GM10847 (cell line): Measurements from ENCODE around the gene RAB38.

ENCODE experiments used
- POLR2A ChIP-seq: IDR thresholded peaks from 2 replicates; pipeline ENCODE4 v1.6.1; 2011; ENCODE audit not compliant: insufficient read length; ENCODE audit errors: extremely low read depth

The RAB38 gene

DNA sequence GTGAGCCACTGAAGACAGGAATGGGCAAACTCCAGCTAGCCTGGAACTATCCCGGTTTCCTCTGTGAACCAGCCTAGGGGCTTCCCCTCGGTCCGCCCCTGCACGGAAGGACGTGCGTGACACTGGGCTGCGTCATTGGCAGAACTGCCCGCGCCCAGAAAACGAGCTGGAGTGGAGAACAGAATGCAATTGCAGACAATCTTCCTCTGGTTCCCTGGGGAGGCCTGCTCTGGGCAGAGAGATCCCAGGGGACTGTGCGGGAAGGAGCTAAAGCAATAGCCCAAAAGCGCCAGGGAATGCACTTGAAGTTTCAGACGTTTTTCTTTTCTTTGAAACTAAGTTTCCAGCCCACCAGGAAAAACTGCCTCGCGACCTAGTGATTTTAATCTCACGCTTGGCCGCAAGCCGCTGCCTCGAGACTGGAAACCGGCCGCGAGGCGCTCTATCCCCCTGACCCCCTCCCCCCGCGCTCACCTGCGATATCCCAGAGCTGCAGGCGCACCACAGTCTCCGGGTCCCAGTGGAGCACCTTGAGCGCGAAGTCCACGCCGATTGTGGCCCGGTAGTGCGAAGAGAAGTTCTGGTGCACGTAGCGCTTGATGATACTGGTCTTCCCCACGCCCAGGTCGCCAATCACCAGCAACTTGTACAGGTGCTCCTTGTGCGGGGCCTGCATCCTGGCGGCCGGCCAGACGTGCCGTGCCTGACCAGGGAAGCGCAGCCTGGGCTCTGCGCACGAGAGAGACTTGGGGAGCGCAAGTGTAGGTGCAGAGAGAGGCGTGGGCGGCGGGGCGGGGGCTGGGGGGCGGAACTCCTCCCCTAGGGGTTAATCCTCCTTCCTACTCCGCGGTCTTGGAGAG, at the start of gene RAB38:
Gene RAB38, minus strand, starts transcription at position 735 of the 860 bp plus-strand sequence. Its CDS starts 59 bp downstream, at position 676.
- no peak for TF ChIP-seq POLR2A

DNA sequence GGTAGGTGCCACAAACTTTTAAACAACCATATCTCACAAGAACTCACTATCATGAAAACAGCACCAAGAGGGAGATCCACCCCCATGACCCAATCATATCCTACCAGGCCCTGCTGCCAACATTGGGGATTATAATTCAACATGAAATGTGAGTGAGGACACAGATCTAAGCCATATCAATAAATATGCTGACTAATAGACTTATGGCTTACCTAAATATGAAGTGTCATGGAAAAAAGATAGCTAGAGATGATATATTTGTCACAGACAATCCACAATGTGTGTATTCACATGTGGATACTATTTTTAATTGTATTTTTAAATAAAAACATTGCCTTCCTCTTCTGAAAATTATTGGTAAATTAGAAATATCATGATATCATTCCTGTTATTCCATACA, 38.2 kb upstream of the RAB38 start:
- no peak for TF ChIP-seq POLR2A

DNA sequence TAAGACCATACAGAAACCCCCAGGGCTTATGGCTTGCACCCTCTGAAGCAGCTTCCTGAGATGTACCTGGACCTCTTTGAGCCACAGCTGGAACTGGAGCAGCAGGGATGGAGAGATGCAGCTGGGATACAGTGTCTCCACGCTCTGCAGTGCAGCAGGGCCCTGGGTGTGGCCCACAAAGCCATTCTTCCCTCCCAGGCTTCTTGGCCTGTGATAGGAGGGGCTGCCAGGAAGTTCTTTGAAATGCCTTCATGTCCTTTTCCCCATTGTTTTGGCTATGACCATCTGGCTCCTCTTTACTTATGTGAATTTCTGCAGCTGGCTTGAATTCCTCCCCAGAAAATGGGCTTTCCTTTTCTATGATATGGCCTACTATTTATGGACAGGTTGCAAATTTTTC, 37.1 kb upstream of the RAB38 start:
- TF ChIP-seq POLR2A, result no peak

DNA sequence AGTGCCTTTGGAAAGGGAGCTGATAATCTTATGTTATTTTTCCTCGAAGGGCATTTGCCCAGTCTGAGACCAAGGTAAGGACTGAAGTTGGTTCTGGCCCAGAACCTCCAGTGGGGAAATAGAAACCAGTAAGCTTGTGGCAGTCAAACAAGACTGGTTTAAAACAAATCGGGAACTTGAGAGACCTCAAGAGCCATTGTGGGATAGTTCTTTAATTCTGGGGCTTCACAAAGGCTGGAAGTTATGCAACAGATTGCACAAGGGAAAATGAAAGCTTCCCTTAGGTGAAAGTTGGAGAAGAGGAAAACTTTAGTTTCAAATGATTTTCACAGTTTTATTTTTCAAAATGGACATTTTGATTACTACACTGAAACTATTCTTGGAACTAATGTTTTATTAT, 33.5 kb upstream of the RAB38 start:
- no peak for TF ChIP-seq POLR2A

DNA sequence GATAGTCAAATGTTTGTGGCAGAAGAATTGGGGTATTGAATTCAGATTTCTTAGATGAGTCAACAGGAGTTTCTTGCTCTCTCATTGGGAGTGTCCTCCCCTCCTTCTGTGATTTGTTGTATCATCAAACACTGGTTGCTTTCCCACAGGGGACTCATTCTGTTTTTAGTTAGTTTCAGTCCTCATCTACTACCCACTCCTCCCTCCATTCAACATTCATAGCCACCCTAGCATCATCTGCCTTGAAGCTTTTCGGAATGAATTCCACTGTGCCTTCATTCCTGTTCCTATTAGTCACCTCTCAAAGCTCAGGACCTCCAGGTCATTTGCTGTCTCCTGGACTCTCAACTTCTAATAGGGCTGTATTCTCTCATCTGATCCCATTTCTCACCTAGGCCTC, 31.5 kb upstream of the RAB38 start:
- no peak for TF ChIP-seq POLR2A

DNA sequence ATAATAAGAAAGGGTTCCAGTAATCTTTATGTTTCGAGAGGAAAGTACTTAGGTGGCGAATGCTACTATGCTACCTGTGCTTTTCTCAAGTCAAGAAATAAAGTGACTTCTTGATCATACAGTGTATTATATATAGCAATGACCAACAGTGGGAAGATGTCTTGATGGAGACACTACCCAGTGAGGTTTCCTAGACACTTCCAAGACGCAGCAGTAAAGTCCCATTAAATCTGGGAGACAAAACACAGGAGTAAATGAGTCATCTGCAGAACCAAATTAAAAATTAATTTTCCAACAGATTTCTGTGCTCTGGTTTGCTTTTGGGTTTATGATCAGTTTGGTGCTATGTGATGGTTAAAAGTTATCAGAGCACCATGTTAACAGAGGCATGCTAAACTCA, 29.1 kb upstream of the RAB38 start:
- no peak for TF ChIP-seq POLR2A

DNA sequence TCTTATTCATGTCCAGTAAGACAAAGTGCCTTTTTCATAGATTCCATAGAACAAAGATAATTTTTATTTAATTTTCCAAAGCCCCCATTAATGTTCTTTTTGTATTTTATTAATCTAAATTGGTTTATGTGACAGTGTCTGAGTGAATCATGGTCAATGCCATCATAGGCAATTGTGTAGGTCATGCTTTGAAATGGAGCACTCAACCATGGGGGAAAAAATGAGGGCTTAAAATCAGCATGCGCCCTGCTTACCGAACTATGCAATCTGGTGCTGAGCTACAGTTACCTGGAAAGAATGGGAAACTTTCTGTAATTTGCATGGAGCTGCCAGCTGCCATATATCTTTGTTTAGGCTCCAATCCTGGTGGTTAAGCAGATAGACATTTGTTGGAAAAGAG, 28.4 kb upstream of the RAB38 start:
- no peak for TF ChIP-seq POLR2A

DNA sequence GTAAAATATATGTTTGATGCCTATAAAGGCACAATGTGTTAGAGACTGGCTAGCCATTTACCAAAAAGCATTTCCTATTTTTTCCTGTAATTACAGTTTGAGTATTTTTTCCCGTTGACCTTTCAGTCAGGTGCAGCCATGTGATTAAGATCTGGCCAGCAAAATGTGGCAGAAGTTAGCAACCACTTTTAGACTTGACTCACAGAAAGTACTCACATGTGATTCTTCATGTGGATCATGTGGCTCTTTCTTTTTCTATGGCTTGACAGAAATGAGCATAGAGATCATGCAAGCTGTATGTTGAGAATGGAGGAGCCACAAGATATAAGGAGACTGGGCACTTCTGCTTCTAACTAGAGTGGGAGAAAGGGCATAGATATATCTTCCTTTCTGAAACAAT, 27.3 kb upstream of the RAB38 start:
- TF ChIP-seq POLR2A, result no peak

DNA sequence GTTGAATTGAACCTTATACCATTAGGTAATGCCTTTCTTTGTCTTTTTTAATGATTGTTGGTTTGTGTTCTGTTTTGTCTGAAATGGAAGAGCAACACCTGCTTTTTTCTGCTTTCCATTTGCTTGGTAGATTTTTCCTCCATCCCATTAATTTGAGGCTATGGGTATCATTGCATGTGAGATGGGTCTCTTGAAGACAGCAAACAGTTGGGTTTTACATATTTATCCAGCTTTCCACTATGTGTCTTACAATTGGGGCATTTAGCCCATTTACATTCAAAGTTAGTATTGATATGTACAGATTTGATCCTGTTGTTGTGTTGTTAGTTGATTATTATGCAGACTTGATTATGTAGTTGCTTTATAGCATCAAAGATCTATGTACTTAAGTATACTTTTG, 21.1 kb upstream of the RAB38 start:
- no peak for TF ChIP-seq POLR2A

DNA sequence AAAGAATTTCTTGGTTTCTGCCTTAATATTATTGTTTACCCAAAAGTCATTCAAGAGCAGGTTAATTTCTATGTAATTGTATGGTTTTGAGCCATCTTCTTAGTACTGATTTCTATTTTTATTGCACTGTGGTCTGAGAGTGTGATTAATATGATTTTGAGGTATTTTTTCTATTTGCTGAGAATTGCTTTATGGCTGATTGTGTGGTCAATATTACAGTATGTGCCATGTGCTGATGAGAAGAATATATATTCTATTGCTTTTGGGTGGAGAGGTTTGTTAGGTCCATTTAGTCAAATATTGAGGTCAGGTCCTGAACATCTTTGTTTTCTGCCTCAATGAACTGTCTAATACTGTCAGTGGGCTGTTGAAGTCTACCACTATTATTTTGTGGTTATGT, 20.7 kb upstream of the RAB38 start:
- no peak for TF ChIP-seq POLR2A

DNA sequence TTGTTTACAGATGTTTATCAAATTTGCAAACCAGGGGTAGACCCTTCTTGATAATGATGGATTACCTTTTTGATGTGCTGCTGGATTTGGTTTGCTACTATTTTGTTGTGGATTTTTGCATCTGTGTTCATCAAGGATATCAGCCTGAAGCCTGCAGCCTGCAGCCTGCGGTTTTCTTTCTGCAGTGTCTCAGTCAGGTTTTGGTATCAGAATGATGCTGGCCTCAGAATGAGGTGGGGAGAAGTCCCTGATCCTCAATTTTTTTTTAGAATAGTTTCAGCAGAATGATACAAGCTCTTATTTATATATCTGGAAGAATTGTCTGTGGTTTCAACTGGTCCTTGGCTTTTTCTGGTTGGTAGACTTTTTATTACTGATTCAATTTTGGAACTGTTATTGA, 19.7 kb upstream of the RAB38 start:
- no peak for TF ChIP-seq POLR2A

DNA sequence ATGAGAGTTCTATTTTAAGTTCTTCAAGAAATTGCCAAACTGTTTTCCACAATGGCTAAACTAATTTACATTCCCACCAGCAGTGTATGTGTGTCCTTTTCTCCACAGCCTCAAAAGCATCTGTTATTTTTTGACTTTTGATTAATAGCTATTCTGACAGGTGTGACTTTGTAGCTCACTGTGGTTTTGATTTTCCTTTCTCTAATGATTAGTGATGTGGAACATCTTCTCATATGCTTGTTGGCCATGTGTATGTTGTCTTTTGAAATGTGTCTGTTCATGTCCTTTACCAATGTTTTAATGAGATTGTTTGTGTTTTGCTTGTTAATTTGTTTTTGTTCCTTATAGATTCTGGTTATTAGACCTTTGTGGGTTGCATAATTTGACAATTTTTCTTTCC, 18.0 kb upstream of the RAB38 start:
- TF ChIP-seq POLR2A, result no peak

DNA sequence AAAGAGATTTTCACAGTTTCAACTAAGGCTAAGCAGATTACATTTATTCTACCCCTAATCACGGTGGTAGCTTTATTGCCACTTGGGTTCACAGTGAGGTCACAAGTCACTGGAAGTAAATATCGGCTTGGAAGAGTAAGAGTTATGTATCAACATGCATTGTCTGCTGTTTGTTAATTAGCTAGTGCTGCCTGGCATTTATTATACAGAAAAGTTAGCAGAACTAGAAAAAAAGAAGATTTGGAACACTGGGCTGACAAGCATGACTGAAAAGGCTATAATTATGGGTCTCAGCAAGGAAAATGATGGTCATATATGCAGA, 13.7 kb upstream of the RAB38 start:
- no peak for TF ChIP-seq POLR2A

DNA sequence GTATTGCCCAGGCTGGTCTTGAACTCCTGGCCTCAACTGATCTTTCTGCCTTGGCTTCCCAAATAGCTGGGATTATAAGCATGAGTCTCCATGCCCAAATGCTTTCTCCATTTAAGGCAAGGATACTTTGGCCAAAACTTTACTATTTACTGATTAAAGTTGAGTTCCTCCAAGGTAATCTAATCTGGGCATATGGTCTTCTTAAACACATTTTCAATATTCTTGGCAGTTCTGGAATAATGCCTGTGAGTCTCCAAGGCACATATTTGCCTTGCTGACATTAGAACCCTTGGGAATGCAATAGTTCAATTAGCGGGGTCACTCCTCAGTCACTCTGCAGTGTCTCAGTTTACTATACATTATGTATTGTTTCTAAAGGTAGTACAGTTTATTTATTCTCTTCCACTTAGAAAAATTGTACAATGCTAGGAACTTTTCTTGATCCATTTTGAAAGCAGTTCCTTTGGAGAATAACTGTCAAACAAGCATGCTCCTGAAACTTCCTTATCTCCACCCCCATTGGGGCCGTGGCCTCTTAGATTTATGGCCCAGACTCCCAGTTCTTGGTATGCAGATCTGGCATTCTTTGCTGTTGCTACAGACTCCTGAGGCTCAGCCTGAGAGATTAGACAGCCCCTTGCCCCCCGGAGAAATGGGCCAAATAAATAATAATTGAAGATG, 13.1 kb upstream of the RAB38 start:
- TF ChIP-seq POLR2A, result no peak

DNA sequence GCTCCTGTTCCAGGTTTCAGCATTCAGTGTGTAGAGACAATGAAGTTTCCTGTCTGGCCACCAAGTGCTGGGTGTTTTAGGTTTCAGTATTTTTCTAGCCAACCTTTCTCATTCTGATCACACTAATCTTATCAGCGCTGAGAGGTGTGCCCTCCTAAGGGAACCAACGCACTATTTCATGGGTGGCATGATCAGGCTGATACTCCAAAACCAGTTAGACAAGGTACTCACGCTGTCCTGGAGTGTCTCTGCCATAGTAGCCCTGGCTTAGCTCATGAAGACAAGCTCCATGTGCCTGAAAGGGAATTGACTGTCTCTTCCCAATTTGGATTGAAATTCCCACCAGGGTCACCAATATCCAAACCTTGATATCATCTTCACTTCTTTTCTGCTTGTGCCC, 8.0 kb upstream of the RAB38 start:
- TF ChIP-seq POLR2A, result no peak

DNA sequence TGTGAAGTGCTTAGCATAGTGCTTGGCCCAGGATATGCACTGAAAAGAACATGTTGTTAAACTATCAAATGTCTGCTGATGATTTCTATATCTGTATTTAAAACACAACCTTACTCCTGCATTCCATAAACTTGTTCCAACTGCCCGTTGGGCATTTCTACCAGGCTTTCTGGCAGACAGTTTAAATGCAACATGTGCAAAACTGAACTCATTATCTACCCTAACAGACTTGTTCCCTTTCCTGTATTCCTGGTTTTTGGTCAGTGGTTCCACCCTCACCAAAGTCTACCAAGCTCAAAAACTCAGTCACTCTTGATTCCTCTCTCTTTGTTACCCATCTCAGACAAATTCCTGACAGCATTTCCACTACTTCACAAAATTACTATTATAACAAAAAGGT, 6.5 kb upstream of the RAB38 start:
- TF ChIP-seq POLR2A, result no peak
